HG03575 (cell line): ENCODE data around the gene CCDC92B.

ENCODE experiments used
- ATAC-seq: cut with Tn5 transposase; IDR thresholded peaks from one replicate; pipeline ENCODE4 v1.9.1; 2021; ENCODE audit not compliant: unreplicated experiment, insufficient number of reproducible peaks, low FRiP score; ENCODE audit errors: extremely low read depth

The CCDC92B gene

DNA sequence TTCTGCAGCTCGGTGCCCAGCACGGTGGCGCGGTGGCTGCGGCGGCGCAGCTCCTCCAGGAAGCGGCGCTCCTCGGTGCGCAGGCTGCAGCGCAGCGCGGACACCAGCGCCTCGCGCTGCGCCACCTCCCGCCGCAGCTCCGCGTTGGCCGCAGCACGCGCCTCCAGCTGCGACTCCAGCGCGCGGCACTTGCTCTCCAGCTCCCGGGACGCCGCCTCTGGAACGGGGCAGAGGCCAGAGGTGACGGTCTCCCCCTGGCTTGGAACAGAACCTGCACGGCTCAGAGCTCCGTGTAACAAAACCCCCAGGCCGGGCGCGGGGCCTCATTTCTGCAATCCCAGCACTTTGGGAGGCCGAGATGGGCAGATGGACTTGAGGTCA is 24.7 kb downstream of the CCDC92B start:
- no peak for ATAC-seq

DNA sequence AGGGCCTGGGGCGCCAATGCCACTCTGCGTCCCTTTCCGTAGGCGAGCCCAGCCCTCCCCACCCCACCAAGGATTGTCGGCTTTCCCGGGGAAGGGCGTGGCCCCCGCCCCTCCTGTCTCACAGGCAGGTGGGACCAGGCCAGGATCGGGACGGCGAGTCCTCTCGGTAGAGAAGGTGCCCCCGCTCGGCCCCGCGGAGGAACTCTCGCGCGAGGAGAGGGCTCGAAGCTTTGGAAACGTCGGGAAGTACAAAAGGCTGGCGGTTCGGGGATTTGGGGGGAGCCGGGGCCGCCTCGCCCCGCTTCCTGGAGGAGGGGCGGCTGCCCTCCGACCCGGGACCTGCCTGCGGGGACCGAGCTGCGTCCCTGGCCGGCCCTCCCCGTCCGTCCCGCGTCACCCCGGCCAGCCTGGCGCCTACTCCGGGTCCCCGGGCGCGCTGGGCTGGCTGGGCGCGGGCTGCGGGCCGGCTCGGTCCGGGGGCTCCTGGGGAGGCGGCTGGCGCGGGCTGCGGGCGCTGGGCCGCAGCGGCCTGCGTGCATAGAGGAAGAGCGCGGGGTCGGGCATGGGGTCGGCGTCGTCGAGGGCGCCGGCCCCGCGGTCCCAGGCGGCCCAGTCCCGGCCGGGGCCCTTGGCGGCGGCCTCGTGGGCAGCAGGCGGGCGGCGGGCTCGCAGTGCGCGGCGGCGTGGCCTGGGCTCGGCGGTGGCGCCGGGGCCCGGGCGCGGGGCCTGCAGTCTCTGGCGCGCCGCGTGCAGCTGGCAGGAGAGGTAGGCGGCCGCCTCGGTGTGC is 25.3 kb downstream of the CCDC92B start:
- ATAC-seq, result no peak

DNA sequence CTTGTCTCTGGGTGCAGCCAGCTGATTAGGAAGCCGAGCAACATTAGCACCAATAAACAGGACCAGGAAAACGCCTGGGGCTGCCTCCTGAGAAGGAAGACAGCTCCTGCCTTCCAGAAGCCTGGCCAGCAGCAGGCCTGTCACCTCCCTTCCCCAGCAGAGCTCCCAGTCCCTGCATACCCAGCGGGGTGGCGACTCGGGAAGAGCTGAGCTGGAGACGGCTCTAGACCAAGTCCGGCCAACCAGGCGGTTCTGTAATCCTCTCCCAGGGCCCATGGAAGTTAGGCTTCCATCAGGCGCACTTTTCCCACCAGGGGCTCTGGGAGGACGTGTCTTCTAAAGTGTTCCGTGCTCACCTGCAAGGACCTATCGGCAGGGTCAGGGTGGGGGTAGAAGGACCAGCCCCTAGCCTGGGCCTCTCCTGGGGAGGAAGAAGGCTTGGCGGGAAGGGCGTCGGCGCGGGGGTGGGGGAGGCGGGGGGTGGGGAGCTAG is 25.9 kb downstream of the CCDC92B start:
- ATAC-seq, result no peak

DNA sequence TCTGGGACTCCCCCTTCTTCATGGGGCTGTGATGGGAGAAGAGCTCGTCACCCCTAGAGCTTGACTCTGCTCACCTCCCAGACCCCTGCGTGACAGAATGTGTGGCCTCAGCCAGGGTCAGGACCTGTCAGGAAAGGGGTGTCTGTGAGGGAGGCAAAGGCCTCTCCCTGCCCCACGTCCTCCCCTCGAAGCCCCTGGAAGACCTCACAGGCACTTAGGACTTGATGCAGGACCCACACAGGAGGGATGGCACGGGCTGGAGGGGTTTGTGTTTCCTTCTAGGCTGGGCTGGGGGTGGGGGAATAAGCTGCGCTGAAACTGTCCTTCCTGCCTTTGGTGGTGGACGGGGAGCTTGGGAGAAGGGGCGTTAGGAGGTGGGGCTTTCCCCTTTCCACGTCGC is 26.8 kb downstream of the CCDC92B start:
- no peak for ATAC-seq

DNA sequence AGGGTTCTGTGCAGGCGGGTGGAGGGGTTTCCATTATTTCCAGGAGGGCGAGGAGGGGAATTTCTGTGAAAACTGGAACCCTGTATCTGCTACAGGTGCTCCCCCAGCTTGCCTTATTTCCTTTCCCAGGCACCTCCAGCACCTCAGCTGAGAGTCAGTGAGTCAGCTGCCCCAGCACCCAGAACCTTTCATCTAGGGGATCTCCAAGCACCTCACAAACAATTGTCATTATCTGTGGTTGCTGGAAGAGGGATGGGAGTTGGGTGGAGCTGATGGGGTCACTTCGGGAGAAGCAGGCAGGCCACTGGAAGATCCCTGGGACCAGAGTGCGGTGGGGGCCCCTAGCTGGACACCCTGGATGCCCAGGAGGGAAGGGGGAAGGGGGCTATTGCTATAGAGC is 27.8 kb downstream of the CCDC92B start:
- ATAC-seq, result no peak

DNA sequence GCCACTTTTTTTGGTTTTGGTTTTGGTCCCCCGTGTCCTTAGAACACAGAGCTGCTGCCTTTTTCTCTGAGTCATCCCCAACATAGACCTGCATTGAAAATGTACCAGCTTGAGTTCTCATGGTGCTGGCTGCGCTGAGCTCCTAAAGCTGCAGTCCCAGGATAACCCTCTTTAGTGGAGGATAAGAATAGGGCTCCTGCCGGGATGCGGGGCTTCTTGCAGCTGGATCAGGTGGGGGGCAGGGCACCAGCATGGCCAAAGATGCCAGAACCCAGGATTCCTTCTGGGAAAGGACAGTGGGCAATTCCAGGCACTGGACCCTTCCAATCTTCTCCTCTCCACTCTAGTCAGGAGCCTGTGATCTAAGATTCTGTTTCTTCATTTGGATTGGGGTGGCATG is 29.6 kb downstream of the CCDC92B start:
- no peak for ATAC-seq

DNA sequence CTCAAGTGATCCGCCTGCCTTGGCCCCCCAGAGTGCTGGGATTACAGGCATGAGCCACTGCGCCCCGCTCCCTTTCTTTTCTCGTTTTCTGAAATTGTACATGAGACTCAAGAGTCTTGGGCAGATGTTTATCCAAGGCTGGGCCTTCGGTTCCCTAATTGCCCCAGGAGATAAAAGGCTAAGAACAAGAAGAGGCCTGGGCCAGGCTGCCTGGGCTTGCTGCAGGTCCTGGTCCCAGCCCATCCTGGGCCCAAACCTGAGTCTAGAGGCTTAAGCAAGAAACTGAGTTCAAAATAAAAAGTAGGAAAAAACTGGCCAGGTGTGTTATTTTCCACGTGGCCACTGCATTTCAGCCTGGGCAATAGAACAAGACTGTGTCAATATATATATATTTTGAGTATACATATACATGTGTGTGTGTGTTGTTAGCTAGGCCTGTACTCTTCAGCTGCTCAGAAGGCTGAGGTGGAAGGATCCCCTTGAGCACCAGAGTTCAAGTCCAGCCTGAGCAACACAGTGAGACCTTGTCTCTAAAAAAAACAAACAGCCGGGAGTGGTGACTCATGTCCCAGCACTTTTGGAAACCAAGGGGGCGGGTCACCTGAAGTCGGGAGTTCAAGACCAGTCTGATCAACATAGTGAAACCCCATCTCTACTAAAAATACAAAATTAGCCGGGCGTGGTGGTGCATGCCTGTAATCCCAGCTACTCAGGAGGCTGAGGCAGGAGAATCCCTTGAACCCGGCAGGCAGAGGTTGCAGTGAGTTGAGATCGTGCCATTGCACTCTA is 31.1 kb downstream of the CCDC92B start:
- ATAC-seq, result no peak

DNA sequence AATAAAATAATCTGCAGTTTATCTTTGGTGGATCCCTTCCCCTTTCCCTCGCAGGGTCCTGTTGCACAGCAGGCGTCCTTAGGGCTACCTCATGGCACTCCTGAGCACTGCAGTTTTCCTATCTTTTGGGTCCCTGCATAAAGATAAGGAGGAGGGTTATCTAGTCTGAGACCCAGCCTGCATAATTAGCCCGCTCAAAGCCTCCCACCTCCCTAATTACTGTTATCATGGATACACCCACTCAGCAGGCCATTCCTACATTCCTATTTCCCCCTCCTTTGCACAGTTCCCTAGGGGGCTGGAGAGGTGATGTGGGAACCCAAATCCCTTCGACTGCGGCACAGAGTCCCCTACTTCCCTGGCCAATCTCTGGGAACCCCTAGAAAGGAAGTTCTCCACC is 32.8 kb downstream of the CCDC92B start:
- ATAC-seq, result no peak

DNA sequence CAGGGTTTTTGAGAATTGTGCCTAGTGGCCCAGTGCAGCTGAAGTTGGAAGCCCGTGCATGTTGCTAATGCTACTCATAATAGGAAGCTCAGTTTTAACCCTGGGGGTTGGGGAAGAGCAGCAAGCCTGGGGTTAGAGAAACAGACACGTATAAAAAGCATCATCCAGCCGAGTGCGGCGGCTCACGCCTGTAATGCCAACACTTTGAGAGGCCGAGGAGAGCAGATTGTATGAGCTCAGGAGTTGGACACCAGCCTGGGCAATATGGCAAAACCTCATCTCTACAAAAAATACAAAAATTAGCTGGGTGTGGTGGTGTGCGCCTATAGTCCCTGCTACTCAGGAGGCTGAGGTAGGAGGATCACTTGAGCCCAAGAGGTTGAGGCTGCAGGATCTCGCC is 35.6 kb downstream of the CCDC92B start:
- no peak for ATAC-seq

DNA sequence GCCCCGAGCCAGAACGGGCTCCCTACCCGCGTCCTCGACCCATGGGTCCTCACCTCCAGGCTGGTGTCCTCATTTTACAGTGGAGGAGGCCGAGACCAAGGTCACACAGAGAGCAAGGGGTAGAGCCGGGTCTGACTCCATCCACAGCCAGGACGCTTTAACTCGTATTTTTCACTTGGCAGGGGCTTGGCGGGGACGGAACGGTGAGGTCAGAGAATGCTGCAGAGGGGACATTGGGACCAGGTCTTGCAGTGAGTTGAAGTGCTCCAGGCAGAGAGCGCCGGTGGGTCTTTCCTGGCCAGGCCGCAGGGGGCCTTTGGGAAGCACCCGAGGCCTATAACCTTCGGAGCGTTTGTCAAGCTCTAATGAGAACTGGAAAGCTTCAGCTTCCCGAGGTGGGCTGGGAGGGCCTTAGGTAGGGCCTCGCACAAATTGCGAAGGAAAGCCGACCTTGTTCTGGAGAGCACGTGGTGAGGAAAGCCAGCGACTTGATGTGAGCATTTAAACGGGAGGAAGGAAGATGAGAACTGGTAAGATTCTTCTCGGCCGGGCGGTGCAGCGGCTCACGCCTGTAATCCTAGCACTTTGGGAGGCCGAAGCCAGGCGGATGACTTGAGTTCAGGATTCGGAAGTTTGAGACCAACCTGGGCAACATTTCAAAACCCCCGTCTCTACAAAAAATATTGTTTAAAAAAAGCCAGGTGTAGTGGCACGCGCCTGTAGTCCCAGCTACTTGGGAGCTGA is 37.0 kb downstream of the CCDC92B start:
- ATAC-seq, result no peak

DNA sequence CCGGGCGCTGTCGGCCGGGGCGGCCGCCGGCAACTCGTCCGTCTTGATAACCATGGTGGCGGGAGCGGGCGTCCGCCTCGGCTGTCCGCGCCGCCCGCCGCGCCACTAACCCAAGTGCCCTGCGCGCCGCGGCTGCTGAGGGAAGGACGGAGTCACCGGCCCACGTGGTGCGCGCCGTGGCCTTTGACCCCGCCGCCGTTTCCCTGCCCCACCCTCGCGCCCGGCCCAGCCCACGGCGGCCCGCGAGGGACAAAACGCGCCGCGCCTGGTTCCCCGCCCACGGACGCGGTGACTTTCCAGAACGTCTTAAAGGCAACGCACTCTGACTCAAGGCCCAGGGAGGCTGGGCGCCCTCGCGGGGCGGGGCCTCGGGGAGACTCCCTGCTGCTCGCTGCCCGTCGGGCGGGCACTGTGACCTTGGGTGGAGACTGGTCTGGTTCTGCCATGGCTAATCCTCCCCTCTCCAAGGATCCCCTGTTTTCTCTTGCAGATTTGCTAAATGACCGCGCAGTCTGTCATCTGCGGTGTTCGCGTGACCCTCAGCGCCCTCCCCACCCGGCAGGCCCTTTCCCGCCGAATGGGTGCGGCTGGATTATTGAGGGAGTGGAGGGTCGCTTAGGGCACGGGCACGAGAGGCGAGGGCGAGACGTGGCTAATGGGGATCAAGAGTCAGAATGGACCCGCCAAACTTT is 37.7 kb downstream of the CCDC92B start, which contains the start of gene CLUH:
Gene CLUH, minus strand, starts transcription at position 157 of the 692 bp plus-strand sequence. Its CDS starts 103 bp downstream, at position 54.
- no peak for ATAC-seq

DNA sequence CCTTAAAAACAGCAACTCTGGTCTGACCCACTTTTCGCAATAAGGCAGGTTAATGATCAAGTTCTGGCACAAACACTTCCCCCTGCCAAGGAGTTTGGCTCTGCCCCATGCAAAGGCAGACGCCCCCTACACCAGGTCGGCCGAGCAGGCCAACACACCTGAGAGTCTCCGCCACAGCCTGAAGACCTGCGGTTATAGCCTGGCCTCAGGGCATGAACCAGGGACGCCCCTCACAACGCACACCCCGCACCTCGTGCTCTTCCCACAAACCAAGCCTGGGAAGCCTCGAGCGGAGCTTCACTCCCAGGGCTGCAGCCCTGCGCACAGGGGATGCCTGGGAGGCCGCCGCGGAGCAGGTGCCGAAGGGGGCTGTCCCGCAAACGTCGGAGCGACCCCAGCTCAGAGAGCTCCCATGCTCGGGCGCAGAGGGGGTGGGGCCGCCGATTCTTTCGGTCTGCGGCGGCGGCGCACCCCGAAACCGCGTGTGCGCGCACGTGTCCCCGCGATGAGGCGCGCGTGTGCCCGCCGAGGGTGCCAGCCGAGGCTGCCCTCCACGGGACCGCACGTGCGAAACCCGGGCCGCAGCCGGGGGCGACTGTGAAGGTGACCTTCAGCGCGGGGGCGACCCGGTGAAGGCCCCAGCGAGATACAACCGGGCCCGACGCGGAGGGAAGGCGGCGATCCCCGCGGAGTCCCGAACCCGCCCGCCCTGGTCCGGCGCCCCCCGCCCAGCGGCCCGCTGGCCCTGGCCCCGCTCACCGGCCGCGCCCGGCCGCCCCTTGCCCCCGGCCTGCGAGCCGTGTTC is 38.4 kb downstream of the CCDC92B start:
- ATAC-seq, result no peak

DNA sequence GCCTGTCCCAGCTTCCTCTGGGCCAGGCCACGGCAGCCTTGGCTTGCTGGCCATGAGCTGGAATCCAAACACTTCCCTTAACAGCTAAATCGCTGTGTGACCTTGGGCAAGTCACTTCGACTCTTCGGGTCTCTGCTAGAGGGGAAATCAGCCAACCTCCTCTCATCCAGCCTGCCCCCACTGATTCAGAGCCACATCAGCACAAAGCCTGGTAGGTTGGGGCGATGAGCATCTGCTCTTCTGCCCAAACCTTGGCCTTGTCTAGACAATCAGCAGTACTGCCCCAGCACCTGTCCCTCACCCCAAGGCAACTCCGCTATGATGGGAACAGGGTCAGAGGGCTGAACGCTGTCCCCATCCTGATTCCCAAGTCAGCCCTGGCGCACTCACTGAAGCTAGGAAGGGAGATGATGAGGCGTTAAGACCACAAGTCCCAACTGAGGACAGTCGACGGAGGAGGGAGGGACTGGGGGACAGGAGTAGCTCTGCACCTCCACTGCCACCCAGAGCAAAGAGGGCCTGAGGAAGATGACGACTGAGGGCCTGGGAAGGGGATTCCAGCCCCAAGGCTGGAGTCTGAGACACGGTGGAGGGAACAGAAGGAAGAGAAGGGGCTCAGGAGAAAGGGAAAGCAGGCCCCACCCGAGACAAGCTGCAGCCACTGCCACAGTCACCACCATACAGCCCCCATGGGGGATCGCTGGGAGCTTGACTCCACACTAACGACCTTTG is 39.2 kb downstream of the CCDC92B start:
- no peak for ATAC-seq

DNA sequence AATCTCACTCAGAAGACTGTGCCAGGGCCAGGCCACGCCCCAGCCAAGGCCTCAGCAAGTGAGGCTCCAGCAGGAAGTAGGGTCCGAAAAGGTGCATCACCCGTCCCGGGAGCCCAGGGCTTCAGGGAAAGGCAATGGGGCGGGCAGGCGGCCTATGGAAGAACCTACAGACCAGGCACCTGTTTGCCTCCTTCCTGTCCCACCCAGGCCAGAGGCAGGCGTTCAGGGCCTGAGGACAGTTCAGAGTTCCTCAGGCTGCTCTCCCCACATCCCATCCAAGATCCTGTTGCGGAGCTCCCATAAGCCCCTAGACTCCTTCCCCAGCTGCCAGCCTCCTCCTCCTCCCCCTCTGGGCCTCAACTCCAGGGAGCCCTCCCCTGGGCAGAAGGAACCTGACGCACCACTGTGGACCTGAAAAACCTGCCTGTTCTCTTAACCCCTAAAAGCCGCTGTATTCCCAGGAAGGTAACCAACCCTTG is 40.2 kb downstream of the CCDC92B start:
- no peak for ATAC-seq

DNA sequence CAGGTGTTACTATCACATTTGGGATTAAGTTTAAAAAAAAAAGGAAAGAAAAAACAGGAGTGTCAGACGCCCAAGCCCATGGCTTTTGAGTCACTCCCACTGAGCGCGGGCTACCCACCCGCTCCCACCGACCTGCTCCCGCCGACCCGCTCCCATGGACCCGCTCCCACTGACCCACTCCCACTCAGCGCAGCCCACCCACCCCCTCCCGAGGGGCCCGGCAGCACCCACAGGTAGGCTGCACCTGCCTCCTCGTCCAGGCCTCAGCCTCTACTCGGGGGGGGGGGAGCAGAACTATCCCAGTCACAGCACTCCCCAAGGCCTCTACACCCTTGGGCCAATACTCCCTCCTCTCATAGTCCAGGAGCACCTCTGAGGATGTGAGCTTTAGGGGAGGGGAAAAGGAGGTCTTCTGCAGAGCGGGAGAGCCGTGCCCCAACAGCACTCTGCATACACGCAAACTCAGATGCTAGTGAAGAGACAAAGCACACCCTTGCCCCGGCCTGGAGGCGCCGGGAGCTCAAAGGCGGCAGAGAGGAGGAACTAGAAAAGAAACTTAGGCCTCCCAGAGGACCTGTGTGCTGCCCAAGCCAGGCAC is 40.8 kb downstream of the CCDC92B start:
- ATAC-seq, result no peak

DNA sequence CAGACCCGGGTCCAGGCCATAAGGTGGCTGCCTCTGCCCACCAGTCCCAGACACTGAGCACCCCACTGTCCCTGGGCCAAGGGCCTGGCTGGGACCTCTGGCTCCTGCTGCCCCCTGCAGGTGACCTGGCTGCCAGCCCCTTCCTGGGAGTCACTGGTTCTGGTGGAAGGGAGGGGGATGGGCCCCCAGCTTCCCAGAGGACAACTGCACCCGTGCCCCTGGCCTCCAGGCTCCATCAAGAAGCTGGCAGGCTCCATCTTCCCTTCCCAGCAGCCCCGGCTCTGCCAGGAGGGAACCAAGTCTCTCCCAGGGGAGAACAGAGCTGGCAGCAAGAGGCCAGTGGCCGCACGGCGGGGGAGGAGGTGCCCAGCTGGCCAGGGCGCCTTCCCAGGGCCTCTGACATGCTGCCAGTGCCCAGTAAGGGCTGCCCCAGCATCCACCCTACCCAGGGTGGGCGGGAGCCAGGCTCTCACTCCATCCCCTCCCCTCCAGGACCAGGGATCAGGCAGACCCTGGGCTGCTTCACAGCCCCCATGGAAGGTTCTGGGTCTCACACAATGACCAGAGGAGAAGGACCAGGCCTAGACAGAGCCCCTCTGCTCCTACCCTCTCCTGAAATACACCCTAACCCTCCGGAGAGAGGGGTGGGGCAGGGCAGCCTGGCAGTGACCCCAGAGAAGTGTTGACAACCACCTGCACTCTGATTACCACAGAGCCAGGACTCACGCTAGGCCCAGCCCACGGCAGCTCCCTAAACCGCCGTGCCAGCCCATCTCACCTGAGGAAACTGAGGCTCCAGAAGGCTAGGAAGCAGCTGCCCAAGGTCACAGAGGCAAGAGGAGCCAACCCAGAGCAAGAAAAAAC is 41.5 kb downstream of the CCDC92B start:
- ATAC-seq, result no peak
